HG02840 (cell line): Measurements from ENCODE around the gene OR2J1.
"Not testable (repeated sequence)": the region's sequence is repeated elsewhere in the genome, so short reads cannot be mapped to it uniquely, and the experiment has no call there.

Experiments used
- ATAC-seq: cut with Tn5 transposase; IDR thresholded peaks from one replicate; pipeline ENCODE4 v1.9.1; 2021; ENCODE audit warnings: mild to moderate bottlenecking, moderate library complexity, moderate number of reproducible peaks; ENCODE audit not compliant: unreplicated experiment, low FRiP score

The OR2J1 gene

DNA sequence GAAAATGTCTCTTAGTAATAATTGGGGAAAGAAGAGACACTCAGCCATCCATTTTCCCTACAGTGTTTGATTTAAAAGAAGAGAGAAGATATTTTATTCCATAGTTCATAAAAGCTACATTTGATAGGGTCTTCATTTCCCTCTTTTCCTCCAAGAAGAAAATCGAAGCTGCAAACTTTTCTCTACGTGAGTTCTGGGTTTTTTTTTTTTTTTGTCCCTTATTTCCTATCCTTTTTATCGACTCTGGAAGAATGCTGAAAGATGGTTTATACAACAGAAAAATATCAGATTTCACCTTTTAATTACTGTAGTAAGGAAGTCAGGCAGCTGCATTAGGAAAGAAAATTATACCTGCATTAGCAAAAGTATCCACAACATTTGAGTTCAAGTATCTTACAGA, at the start of gene OR2J1:
Gene OR2J1 (plus strand): TSS at position 301 of the 400 bp plus-strand sequence. CDS start 1,453 bp downstream, outside the sequence.
- no peak for ATAC-seq

DNA sequence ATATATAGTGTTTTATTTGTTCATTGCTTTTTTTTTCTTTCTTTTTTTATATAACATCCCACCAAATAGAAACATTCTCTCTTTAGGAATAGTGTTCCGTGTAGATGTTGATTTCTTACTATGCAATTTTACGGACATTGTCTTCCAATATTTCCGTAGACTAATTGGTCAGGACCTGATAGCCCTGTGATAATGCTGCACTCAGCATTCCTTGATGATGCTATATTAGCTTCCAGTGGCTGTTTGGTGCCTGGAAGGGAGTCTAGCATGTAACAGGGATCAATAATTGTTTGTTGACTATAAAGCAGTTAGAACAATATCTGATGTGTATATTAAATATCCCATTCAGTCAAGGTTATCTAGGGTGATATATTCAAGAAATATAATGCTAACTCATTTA, 47.6 kb upstream of the OR2J1 start:
- no peak for ATAC-seq

DNA sequence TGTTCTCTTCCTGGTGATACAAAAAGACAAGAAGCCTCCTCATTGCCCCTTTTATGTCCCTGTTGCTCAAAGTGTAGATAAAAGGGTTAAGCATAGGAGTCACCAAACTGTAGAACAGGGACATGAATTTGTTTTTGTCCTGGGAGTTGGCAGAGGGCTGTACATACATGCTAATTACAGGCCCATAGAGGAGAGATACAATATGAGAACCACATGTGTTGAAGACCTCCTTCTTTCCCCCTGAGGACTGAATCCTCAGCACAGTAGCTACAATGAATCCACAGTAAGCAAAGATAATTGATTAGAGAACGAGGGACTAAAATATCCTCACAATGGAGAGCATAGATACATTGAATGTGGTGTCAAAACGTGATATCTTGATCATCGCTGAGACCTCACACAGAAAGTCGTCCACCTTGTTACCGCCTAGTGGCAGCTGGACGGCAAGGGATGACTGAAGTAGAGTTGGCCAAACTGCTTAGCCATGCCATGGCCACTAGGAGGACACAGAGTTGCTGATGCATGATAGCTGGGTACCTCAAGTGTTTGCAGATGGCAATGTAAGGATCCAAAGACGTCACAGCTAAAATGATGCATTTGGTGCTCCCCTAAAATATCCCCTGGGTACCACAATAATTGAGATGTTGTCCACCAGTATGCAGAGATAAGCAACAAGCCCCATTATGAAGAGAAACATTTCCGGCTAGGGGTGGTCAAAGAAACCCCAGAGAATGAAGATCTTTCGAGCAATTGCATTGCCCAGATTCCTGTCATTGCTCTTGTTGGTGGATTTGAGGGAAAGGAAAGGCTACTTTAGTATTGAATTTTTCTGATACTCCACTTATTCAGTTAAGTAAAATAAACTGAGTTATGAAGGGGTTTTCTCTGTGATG, 27.2 kb upstream of the OR2J1 start:
- no peak for ATAC-seq

DNA sequence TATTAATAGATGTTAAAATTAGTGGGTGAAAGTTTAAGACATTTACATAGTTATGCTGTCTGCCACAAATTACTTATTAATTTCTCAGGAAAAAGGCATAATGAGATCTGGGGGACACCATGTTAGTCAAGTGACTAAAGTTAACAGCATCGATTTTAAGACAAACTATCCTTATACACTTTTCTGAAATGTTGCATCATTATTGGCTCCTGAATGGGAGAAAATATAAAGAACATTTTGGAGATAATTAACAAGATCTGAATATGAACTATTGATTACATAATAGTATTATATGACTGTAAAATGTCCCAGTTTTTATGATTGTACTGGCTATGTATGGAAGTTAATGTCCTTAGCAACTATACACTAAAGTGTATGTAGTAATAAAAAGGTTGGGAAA, 20.1 kb upstream of the OR2J1 start:
- no peak for ATAC-seq

DNA sequence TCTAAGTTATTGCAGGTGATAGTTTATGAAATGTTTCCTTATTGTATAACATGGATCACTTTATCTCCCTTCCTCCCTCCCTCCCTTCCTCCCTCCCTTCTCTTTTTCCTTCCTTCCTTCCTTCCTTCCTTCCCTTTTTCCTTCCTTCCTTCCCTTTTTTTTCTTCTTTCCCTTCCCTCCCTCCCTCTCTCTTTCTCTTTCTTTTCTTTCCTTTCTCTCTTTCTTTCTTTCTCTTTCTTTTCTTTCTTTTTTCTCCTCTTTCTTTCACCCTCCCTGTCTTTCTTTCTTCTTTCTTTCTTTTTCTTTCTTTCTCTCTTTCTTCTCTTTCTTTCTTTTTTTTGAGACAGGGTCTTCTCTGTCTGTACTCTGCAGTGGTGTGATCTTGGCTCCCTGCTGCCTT, 18.0 kb upstream of the OR2J1 start:
- ATAC-seq, result no peak

DNA sequence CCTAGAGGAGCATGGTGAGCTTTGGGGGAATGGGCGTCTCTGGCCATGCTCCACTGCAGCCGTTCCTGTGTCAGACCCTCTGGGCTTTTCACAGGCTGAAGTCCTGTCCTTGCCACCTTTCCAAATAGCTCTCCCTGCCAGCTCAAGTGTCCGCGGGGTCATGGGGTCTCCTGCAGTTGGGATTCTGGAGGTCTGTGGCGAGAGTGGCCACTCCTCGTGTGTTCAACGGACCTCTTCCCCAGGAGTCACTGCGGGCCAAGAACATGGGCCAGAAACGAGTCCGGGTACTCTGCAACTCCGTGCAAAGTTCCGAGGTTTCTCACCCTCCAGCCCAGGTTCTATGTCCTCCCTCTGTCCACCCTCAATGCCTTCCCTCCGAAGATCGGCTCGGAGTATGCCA, 16.8 kb upstream of the OR2J1 start:
- ATAC-seq, result no peak

DNA sequence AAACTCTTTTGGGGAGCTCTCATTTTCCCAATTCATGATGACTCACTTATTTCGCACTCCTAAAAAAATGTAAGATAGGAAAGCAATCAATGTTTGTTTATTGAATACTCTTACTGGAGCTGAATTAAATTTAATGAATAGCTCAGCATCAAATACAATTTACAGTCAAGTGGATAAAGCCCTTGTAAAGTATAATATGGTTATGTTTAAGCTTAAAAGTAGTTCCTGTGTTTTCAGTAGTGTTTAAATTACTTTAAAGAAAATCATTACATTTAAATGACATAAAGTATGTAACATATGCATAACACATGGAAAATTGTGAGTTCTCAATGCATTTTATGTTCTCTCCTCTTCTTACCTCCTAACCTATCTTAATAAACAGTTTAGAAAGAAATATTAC, 12.1 kb upstream of the OR2J1 start, which contains the start of gene OR2B3:
Gene OR2B3 (minus strand): TSS at position 101 of the 400 bp plus-strand sequence. CDS start 65 bp downstream, at position 36.
- no peak for ATAC-seq

DNA sequence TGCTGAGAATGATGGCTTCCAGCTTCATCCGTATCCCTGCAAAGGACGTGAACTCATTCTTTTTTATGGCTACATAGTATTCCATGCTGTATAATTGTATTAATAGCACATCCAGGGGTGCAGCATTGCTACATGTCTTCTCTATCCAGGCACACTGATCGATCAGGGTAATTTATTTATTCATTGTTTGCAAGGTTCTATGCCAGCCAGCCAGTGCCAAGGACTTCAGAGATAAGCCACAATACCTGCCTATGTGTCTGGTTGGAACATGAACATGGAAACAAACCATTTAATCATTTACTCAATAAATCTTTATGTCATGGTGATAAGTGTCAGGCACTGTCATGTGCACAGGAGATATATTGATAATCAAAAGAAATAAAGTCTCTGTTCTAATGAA, 6.3 kb upstream of the OR2J1 start:
- no peak for ATAC-seq

DNA sequence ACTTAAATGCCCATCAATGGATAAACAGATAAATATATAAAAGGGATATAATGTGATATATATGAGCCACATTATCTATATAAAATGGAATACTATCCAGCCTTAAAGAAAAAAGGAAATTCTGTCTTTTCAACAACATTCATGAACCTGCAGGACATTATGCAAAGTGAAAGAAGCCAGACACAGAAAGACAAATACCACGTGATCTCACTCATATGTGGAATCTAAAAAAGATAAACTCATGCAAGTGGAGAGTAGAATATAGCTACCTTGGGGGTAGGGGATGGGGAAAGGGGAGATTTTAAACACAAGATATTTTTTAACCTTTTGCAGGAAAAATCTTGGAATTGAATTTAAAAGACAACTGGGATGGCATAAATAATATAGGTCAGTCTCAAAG, 1.5 kb upstream of the OR2J1 start:
- no peak for ATAC-seq

DNA sequence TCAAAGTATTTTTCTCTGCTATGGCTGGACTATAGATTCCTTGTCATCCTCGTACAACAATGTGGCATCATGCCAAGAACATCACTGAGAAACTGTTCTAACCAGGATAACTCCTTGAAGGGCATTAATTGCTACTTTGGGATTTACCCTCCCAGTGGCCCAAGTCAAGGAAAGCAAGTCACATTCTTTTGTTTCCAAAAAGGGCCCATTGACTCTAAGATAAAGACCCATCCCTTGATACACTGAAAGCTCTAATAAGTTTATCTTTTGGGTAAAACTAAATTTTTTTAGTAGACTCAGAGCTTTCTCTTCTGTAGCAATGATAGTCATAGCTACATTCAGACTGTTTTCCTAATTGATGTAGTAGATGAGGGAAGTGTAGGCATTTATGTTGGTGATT, 8.5 kb downstream of the OR2J1 start, which contains the start of gene OR2J3:
Gene OR2J3 (plus strand): TSS at position 301 of the 400 bp plus-strand sequence. CDS start 3,833 bp downstream, outside the sequence.
- ATAC-seq, result no peak

DNA sequence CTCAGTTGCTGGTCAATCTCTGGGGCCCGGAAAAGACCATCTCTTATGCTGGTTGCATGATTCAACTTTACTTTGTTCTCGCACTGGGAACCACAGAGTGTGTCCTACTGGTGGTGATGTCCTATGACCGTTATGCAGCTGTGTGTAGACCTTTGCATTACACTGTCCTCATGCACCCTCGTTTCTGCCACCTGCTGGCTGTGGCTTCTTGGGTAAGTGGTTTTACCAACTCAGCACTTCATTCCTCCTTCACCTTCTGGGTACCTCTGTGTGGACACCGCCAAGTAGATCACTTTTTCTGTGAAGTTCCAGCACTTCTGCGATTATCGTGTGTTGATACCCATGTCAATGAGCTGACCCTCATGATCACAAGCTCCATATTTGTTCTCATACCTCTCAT, 12.8 kb downstream of the OR2J1 start:
- ATAC-seq, result no peak

DNA sequence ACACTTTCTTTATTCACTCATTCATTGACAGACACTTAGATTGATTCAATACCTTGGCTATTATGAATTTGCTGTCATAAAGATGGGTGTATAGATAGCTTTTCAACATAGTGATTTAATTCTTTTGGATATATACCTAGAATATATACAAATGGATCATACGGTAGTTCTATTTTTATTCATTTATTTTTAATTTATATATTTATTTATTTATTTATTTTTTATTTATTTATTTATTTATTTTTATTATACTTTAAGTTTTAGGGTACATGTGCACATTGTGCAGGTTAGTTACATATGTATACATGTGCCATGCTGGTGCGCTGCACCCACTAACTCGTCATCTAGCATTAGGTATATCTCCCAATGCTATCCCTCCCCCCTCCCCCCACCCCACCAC, 15.7 kb downstream of the OR2J1 start:
- not testable (repeated sequence) for ATAC-seq

DNA sequence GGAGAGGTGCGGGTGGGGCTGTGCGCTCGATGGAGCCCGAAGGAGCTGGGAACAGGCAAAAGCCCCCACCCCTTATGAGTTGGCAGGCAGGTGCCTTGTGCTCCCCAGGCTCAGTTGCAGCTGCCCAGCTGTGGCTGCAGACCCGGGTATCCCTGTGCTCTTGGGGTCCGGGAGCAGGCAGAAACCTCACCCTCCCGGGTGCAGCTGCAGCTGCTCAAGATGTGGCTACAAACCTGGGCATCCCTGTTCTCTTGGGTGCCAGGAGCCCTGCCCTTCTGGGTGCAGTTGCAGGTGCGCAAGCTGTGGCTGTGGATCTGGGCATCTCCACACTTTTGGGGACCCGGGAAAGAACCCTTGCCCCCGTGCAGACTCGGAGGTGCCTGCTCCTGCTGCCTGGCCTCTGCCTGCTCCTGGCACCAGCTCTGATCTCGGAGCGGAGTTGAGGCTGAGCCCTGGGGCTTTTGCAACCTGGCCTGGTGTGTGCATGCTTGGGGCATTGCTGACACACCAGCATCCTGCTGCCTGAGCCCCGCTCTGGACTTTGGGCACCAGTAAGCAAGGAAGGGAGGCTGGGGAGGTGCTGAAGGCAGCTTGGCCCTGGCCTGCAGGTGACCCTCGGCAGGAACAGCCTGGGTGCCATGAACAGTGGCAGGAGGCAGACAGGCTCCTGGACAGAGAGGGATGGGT, 30.2 kb downstream of the OR2J1 start:
- ATAC-seq, result no peak

DNA sequence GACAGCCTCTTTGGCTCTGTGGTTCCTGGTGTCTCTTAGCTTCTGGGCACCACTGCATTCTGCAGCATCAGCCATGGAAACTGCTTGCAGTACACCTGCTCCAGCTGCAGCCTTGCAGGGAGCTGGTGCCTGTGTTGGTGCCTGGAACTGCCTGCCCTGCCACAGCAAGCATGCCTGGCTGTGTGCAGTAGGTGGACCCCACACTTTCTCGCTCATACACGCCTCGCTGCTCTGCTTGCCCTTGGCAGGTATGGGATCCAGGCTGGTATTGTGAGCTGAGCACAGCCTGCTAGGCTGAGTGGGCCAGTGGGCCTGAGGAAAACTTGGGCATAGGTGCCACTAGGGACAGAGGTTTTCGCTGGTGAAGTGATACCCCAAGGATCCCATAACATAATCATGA, 31.4 kb downstream of the OR2J1 start:
- ATAC-seq, result no peak

DNA sequence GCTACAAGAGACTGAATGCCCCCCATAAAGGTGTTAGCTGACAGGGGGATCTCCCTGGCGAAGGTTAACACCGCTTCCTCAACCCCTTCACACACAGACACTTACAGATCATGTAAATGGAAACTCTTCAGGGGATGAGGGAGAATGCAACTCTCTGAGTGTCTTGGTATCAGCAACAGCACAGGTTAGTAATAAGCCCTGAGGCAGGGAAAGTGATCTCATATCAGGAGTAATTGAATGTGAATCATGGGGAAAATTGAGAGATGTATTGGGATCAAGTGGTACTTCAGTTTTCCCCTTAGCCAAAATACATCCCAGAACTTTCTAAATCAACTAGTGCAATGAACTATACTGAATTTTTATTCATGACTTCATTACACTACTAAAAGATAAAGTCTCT, 32.4 kb downstream of the OR2J1 start:
- no peak for ATAC-seq

DNA sequence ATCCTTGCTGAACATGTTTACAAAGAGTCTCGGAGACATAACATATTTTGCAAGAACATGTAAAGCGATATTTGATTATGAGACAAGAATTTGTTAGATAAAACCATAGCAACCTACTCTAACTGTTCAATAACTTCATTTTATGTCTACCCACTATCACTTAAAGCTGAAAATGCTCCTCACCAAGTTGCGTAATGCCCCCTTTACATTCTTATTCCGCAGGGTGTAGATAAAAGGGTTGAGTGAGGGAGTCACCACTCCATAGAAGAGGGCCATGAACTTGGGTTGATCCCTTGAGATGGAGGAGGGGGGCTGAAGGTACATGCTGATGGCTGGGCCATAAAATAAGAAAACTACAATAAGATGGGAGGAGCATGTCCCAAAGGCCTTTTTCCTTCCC, 38.4 kb downstream of the OR2J1 start:
- no peak for ATAC-seq

DNA sequence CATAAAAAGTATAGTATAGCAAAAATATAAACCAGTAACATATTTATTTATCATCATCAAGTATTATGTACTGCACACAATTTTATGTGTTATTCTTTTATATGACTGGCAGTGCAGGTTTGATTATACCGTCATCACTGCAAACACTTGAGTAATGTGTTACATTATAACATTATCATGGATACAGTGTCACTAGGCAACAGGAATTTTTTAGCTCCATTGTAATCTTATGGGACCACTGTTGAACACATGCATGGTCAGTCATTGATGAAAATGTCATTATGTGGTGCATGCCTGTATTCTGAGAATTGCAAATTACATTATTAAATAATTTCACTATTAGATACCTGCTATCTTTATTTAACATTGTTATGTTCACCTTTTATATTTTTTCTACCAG, 42.3 kb downstream of the OR2J1 start:
- ATAC-seq, result no peak

DNA sequence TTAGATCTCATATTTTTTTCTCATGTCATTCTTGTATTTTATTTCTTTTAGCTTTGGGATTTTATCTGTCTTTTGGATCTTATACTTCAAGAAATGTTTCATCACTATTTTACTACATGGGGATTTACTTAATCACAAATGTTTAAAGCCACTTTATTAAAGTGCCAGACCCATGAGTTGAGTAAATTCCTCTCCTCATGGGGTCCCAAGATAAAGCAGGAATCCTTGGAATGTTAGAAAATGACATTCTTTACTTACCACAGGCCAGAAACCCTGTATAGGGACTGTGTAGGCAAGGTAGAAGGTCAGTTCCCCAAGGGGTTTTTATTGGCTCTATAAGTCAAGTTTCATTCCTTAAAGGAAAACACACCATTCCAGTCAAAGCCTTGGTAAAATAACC, 43.0 kb downstream of the OR2J1 start:
- ATAC-seq, result no peak

DNA sequence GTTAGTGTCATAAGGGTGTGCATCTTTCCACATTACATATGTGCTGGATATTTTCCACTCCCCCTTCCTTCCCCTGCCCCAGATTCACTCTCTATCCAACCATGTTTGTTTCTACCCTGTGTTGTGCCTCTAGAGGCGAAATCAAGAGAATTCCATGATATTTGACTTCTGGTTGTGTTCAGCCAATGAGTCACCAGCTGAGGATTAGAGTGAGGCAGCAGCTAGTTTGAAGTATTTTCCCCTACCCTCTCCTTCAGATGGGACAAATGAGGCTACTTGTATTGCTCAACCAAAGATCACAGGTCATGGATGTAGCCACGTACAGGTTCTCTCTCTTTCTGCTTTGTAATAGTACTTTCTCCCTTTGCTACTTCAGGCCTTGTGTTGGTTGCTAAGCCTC, 46.9 kb downstream of the OR2J1 start:
- ATAC-seq, result no peak

DNA sequence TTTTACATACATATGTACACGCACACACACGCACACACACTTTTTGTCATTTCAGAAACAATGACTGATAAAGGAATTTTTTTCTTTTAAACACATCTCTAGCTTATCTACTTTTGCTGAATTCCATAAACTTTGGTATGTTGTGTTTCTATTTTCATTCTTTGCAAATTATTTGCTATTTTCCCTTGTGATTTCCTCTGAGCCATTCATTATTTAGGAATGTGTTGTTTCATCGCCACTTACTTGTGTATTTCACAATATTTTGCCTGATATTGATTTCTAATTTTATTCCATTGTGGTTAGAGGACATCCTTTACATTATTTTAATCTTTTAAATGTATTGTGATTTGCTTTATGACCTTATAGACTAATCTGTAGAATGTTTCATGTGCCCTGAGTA, 47.8 kb downstream of the OR2J1 start:
- no peak for ATAC-seq

DNA sequence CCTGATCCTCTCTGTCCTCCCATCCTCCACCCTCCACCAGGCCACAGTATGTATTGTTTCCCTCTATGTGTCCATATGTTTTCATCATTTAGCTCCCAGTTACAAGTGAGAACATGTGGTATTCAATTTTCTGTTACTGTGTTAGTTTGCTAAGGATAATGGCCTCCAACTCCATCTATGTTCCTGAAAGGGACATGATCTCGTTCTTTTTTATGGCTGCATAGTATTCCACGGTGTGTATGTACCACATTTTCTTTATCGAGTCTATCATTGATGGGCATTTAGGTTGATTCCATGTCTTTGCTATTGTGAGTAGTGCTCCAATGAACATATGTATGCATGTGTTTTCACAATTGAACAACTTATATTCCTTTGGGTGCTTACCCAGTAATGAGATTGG, 50.2 kb downstream of the OR2J1 start:
- ATAC-seq, result not testable (repeated sequence)
